Suprapubic skin (tissue), 4 donors: ENCODE results near the gene LILRA6.

ENCODE experiments used
- EP300 ChIP-seq: sonication (generic); formaldehyde crosslinking; IDR thresholded peaks from one replicate; pipeline ENCODE4 v1.6.1; 2017; ENCODE audit warnings: antibody characterized with exemption
- POLR2A ChIP-seq, 2 donors: fragments of 450-650 bp; IDR thresholded peaks; one replicate each; pipeline ENCODE4 v1.6.1; 2017; ENCODE audit warnings: antibody characterized with exemption in 2 of 2, mild to moderate bottlenecking in 2 of 2, moderate library complexity in 2 of 2
- POLR2AphosphoS5 ChIP-seq, 3 donors: sonication (generic); formaldehyde crosslinking; IDR thresholded peaks; one replicate each; pipeline ENCODE4 v1.6.1; 2017; ENCODE audit warnings: antibody characterized with exemption in 3 of 3
- TF ChIP-seq, protein P1 (sequence below), 2 donors: fragments of 200-600 bp in 1 of 2; fragments of 450-650 bp in 1 of 2; sonication (generic) in 1 of 2; IDR thresholded peaks; one replicate each; pipeline ENCODE4 v1.5.1; 2016 to 2019; ENCODE audit warnings: antibody characterized with exemption in 2 of 2, mild to moderate bottlenecking in 1 of 2, moderate library complexity in 1 of 2

DNA sequence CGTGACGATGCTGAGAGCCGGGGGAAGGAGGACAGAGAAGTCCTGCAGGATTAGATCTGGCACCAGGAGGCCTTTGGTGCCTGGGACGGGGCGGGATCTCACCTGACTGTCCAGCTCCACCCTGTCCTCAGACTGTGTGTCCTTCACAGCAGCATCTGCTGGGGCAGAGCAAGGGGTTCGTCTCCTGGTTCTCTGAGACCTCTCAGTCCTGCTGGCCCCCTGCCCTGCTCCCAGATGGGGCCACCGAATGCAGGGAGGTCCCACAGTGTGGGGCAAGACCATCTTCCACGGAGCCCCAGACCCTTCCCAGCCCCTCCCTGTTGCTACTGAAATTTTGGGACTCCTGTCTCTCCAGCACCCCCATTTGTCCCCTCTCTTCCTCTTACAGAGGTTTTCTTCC is 24.3 kb downstream of the LILRA6 start:
- TF ChIP-seq POLR2AphosphoS5 (IDR thresholded peaks at IDR 0.05) (no peak), EP300 (no peak), POLR2A (IDR thresholded peaks at IDR 0.05) (no peak)
- TF ChIP-seq, protein P1, sequence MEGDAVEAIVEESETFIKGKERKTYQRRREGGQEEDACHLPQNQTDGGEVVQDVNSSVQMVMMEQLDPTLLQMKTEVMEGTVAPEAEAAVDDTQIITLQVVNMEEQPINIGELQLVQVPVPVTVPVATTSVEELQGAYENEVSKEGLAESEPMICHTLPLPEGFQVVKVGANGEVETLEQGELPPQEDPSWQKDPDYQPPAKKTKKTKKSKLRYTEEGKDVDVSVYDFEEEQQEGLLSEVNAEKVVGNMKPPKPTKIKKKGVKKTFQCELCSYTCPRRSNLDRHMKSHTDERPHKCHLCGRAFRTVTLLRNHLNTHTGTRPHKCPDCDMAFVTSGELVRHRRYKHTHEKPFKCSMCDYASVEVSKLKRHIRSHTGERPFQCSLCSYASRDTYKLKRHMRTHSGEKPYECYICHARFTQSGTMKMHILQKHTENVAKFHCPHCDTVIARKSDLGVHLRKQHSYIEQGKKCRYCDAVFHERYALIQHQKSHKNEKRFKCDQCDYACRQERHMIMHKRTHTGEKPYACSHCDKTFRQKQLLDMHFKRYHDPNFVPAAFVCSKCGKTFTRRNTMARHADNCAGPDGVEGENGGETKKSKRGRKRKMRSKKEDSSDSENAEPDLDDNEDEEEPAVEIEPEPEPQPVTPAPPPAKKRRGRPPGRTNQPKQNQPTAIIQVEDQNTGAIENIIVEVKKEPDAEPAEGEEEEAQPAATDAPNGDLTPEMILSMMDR (IDR thresholded peaks at IDR 0.05): no peak
